ENCODE results near the gene IGFBP7.

GRCh38 chr4:57089549-57089948, 20.6 kb downstream of the IGFBP7 start:
- no peak for TF ChIP-seq CTCF (IDR thresholded peaks at IDR 0.05; ENCODE audit: low read depth, low read length, poor library complexity, severe bottlenecking)
- no peak for TF ChIP-seq EZH2phosphoT487 (IDR thresholded peaks at IDR 0.05; ENCODE audit: borderline replicate concordance, low read length)

Data from DOHH2 (cell line).